ENCODE data around the gene SHD. TPM values are rescaled to one million over a fixed set of nuclear protein-coding genes. Genes with fewer than 3 reads are reported as not detected.
"Not testable (repeated sequence)": the region's sequence is repeated elsewhere in the genome, so short reads cannot be mapped to it uniquely, and the experiment has no call there.

The SHD gene
- total RNA-seq, 2 donors from 2014 or later, result not detected

DNA sequence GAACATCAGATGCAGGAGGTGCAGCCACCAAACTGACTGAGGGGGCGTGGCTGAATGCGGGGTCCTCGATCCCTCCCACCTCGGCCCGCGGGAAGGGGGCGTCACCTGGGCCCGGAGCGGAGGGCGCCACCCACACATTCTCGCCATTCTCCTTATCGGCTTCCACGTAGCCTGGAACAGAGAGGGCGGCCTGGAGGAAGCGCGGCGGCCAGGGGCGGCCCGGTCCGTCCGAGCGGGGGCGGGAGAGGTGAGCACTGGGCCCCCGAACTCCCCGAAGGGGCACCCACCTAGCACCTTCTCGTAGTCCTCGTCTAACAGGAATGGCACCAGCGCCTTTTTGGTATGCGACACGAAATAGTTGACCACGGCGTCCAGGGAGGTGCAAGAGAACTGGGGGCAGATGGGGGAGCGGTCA, 47.8 kb downstream of the SHD start:
- DNase-seq, result peak in 1 of 4 donors; percentile 11

DNA sequence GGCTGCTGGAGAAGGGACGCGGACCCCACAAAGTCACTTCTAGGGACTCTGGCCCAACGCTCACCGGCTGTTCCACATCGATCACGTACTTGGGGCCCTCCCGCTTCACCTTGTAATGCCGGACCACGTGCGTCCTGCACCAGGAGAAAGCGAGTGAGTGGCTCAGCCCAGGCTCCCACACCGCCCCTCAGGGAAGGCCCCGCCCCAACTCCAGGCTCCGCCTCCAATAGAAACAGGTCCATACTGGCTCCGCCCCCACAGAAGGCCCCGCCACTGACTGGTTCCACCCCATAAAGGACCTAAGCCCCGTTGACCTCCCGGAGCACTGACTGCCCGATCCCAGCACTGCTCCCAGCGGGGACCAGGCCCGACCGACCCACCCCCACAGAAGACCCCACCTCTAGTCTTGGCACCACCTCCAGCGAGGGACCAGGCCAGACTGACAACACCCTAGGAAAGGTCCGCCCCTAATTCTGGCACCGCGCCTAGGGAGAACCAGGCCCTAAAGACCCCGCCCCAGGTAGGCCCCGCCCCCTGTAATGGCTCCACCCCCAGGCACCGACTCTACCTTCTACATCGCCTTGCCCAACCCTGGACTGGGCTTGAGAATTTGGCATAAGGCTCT, 48.3 kb downstream of the SHD start:
- no peaks in the 10 kb centered on the region for H3K36me3 ChIP-seq (replicated peaks in 1 of 2; ENCODE audit: insufficient read depth in 1 of 2, low read depth in 2 of 2)
- H3K4me1 ChIP-seq, result peaks cover 21% of the 10 kb centered on the region
- no peak overlapping the region for H3K4me3 ChIP-seq
- H3K9me3 ChIP-seq, result no peaks in the 10 kb centered on the region
- intact Hi-C loops (cut with DNase I), result no loop called here
- peak overlapping the region in 1 of 4 donors; percentile 61 for H3K27ac ChIP-seq
- no peaks in the 10 kb centered on the region for H3K27me3 ChIP-seq
- WGBS, 2 donors, result 22 to 62% methylated on average over 14 to 30 of the region's 30 CpGs
- peak; percentile 30 for ATAC-seq
- peak; percentile 48 to 85 (median 78) for DNase-seq
- no peak for TF ChIP-seq POLR2A (IDR thresholded peaks at IDR 0.05)
- TF ChIP-seq, protein P1, sequence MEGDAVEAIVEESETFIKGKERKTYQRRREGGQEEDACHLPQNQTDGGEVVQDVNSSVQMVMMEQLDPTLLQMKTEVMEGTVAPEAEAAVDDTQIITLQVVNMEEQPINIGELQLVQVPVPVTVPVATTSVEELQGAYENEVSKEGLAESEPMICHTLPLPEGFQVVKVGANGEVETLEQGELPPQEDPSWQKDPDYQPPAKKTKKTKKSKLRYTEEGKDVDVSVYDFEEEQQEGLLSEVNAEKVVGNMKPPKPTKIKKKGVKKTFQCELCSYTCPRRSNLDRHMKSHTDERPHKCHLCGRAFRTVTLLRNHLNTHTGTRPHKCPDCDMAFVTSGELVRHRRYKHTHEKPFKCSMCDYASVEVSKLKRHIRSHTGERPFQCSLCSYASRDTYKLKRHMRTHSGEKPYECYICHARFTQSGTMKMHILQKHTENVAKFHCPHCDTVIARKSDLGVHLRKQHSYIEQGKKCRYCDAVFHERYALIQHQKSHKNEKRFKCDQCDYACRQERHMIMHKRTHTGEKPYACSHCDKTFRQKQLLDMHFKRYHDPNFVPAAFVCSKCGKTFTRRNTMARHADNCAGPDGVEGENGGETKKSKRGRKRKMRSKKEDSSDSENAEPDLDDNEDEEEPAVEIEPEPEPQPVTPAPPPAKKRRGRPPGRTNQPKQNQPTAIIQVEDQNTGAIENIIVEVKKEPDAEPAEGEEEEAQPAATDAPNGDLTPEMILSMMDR (IDR thresholded peaks at IDR 0.05), result no peak

More for the DNA sequence above, 47.8 kb downstream of the SHD start:
- WGBS, 2 donors, result 49 to 87% methylated on average over 8 to 33 of the region's 33 CpGs
- H3K27ac ChIP-seq, result no peak overlapping the region
- no peak for ATAC-seq
- H3K36me3 ChIP-seq (replicated peaks in 1 of 2; ENCODE audit: insufficient read depth in 1 of 2, low read depth in 2 of 2), result no peaks in the 10 kb centered on the region
- intact Hi-C loops (cut with DNase I), result no loop called here
- no peaks in the 10 kb centered on the region for H3K9me3 ChIP-seq
- H3K4me1 ChIP-seq, result peaks cover 21% of the 10 kb centered on the region
- H3K27me3 ChIP-seq, result no peaks in the 10 kb centered on the region
- TF ChIP-seq, protein P1 (IDR thresholded peaks at IDR 0.05), result no peak
- TF ChIP-seq POLR2A (IDR thresholded peaks at IDR 0.05), result no peak
- H3K4me3 ChIP-seq, result no peak overlapping the region

DNA sequence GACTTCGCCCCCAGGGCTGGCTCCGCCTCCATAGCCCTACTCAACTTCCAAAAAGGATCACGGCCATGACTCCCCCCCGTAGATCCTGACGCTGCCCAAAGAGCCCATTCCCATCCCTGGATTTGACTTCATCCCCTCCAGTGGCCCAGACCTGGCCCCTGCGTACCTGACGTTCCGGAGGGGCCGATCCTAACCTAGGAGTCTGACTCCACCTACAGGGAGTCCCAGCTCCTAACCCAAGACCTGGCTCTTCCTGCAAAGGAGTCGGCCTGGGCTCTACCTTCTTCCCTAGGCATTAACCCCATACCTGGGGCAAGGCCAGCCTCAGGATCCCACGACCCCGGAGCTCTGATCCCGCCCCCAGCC, 48.8 kb downstream of the SHD start:
- intact Hi-C loops (cut with DNase I), result no loop called here
- Histone ChIP-seq H3K36me3 (replicated peaks in 1 of 2; ENCODE audit: insufficient read depth in 1 of 2, low read depth in 2 of 2) (no peaks in the 10 kb centered on the region), H3K4me1 (peaks cover 21% of the 10 kb centered on the region), H3K4me3 (no peak overlapping the region), H3K27ac (peak overlapping the region in 1 of 4 donors; percentile 61), H3K27me3 (no peaks in the 10 kb centered on the region), H3K9me3 (no peaks in the 10 kb centered on the region)
- WGBS, 2 donors, result 18 to 21% methylated on average over 11 to 12 of the region's 13 CpGs
- peak; percentile 34 for ATAC-seq
- no peak for DNase-seq
- TF ChIP-seq, protein P1 (IDR thresholded peaks at IDR 0.05), result no peak
- TF ChIP-seq POLR2A (IDR thresholded peaks at IDR 0.05), result no peak

DNA sequence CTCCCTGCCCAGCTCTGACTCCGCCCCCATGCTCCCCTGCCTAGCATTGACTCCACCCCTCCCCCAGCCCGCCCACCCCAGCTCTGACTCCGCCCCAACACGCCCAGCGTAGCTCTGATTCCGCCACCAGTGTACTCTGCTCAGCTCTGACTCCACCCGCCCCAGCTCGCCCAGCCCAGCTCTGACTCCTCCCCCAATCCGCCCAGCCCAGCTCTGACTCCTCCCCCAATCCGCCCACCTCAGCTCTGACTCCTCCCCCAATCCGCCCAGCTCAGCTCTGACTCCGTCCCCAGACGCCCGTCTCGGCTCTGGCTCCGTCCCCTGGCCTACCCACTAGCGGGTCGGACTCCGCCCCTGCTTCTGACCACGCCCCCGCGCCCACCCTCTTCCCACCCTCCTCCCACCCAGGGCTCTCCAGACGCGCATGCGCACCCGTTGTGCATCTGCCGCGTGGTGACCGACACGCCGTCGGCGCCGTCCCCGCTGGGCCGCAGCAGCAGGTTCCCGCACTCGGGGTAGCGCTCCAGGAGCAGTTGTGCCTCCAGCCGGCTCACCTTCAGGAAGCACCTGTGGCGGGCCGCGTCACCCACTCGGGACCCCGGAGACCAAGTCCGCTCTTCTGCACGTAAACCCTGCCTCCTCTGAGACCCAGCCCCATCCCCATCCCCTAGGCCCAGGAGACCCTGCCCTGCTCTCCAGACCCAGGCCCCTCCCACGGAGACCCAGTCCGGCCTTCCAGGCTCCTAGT, 49.4 kb downstream of the SHD start:
- WGBS, 2 donors, result 6 to 12% methylated on average over 30 to 35 of the region's 49 CpGs
- H3K27ac ChIP-seq, result peak overlapping the region in 2 of 4 donors; percentile 26 to 60
- no peaks in the 10 kb centered on the region for H3K9me3 ChIP-seq
- no peaks in the 10 kb centered on the region for H3K36me3 ChIP-seq (replicated peaks in 1 of 2; ENCODE audit: insufficient read depth in 1 of 2, low read depth in 2 of 2)
- no peak overlapping the region for H3K4me3 ChIP-seq
- no peaks in the 10 kb centered on the region for H3K27me3 ChIP-seq
- TF ChIP-seq, protein P1 (IDR thresholded peaks at IDR 0.05), result peak in 1 of 7 experiments; percentile 22
- TF ChIP-seq POLR2A (IDR thresholded peaks at IDR 0.05), result peak; percentile 20 to 47 (median 36)
- DNase-seq (peak; percentile 84 to 98 (median 94)), ATAC-seq (peak; percentile 90)
- intact Hi-C loops (cut with DNase I), result no loop called here
- H3K4me1 ChIP-seq, result peaks cover 21% of the 10 kb centered on the region

DNA sequence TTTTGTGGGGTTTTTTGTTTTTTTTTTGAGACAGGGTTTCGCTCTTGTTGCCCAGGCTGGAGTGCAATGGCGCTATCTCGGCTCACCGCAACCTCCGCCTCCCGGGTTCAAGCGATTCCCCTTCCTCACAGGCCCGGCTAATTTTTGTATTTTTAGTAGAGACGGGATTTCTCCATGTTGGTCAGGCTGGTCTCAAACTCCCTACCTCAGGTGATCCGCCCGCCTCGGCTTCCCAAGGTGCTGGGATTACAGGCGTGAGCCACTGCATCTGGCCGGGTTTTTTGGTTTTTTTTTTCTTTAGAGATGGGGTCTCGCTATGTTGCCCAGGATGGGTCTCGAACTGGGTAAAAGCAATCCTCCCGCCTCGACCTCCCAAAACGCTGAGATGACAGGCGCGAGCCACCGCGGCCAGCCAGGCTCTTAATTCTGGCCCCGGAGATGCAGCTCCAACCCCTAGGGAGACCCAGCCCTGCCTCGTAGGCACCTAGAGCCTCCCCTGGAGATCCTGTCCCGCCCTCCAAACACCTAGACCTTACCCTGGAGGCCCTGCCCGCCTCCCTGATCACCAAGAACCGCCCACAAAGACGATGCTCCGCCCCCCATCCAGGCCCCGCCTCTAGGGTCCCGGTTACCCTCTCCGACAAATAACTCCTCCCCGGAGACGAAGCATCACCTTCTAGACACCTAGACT, 50.1 kb downstream of the SHD start:
- ATAC-seq; H3K9me3 ChIP-seq; intact Hi-C loops (cut with DNase I); H3K4me3 ChIP-seq; H3K36me3 ChIP-seq (replicated peaks in 1 of 2; ENCODE audit: insufficient read depth in 1 of 2, low read depth in 2 of 2); H3K27me3 ChIP-seq: not testable (repeated sequence)
- Histone ChIP-seq H3K4me1 (peaks cover 21% of the 10 kb centered on the region), H3K27ac (peak overlapping the region in 2 of 4 donors; percentile 26 to 60)
- DNase-seq, result peak in 2 of 4 donors; percentile 8 to 34
- 69 to 76% methylated on average over 33 to 34 of the region's 35 CpGs for WGBS, 2 donors

All from body of pancreas (tissue), 4 donors.